Measurements from ENCODE around the gene MPRIP. TPM values are rescaled to one million over a fixed set of nuclear protein-coding genes. Genes with fewer than 3 reads are reported as not detected.

The MPRIP gene
- total and polyA plus RNA-seq, 2 donors (not counting 3 experiments of a cell fraction or from before 2014, with no cell fraction given), result 94.6 to 246 TPM

GRCh38 chr17:17200311-17200710 lies 158.1 kb downstream of the MPRIP start:
- BruUV-seq (replicated peaks), result no TSS peak
- H3K79me2 ChIP-seq (ENCODE audit: control insufficient read depth, insufficient read depth, low read length), result no peaks in the 10 kb centered on the region
- TF ChIP-seq POLR2A (IDR thresholded peaks at IDR 0.05; ENCODE audit: low read depth, low read length), result no peak
- TF ChIP-seq CTCF (IDR thresholded peaks at IDR 0.05; ENCODE audit: extremely low read depth in 1 of 2, insufficient read depth in 1 of 2, low read depth in 1 of 2, low read length in 2 of 2), result no peak
- TF ChIP-seq GATA2 (IDR thresholded peaks at IDR 0.05; ENCODE audit: insufficient read depth, insufficient read length, low read depth, low read length), result no peak
- intact Hi-C loops (cut with micrococcal nuclease) (no loop called here), dilution Hi-C loops (cut with MboI; ENCODE audit: extremely low pct_ligation_motif_present, low sequenced_read_pairs) (no loop called here)
- no peaks in the 10 kb centered on the region for H3K36me3 ChIP-seq (ENCODE audit: control insufficient read depth in 2 of 2, extremely low read depth in 1 of 2, insufficient read depth in 2 of 2, low read length in 2 of 2)
- H3K4me1 ChIP-seq (ENCODE audit: control insufficient read depth, extremely low read depth, insufficient read depth, low read length), result peaks cover 8% of the 10 kb centered on the region
- H4K20me1 ChIP-seq (replicated peaks; ENCODE audit: control insufficient read depth, extremely low read depth, insufficient read depth, low read length), result no peaks in the 10 kb centered on the region
- H3K27me3 ChIP-seq (ENCODE audit: control insufficient read depth in 2 of 2, insufficient read depth in 2 of 2, low read length in 2 of 2), result no peaks in the 10 kb centered on the region
- no peak overlapping the region for H3K9ac ChIP-seq (replicated peaks; ENCODE audit: extremely low read depth, insufficient read depth, low read length)
- ChIA-PET POLR2A (no interaction called here), CTCF (interaction anchor here (1.5 kb wide), 1 partner anchor 9 kb away, joined by 7 read pairs; no protein-coding TSS in a partner anchor)
- DNase-seq (ENCODE audit: low read depth, low spot score) (no peak), FAIRE-seq (no peak)
- H3K4me3 ChIP-seq (replicated peaks in 1 of 3; ENCODE audit: insufficient read depth in 1 of 3, low read depth in 1 of 3, low read length in 3 of 3), result no peak overlapping the region
- no peak overlapping the region for H2AFZ ChIP-seq (ENCODE audit: low read depth, low read length)
- no peaks in the 10 kb centered on the region for H3K9me1 ChIP-seq (replicated peaks; ENCODE audit: control insufficient read depth, extremely low read depth, insufficient read depth, low read length)
- H3K9me3 ChIP-seq (replicated peaks; ENCODE audit: control insufficient read depth, insufficient read depth, low read length), result no peaks in the 10 kb centered on the region
- no peak overlapping the region for H3K27ac ChIP-seq (ENCODE audit: insufficient read depth, low read depth, low read length)
- no peak overlapping the region for H3K4me2 ChIP-seq (ENCODE audit: insufficient read depth, low read length)

- ChIA-PET POLR2A (no interaction called here), CTCF (interaction anchor here (1.5 kb wide), 1 partner anchor 9 kb away, joined by 7 read pairs; no protein-coding TSS in a partner anchor)
- Histone ChIP-seq H3K4me2 (ENCODE audit: insufficient read depth, low read length) (no peak overlapping the region), H4K20me1 (replicated peaks; ENCODE audit: control insufficient read depth, extremely low read depth, insufficient read depth, low read length) (no peaks in the 10 kb centered on the region), H3K9me1 (replicated peaks; ENCODE audit: control insufficient read depth, extremely low read depth, insufficient read depth, low read length) (no peaks in the 10 kb centered on the region), H3K79me2 (ENCODE audit: control insufficient read depth, insufficient read depth, low read length) (no peaks in the 10 kb centered on the region), H3K9me3 (replicated peaks; ENCODE audit: control insufficient read depth, insufficient read depth, low read length) (no peaks in the 10 kb centered on the region), H2AFZ (ENCODE audit: low read depth, low read length) (no peak overlapping the region), H3K9ac (replicated peaks; ENCODE audit: extremely low read depth, insufficient read depth, low read length) (no peak overlapping the region), H3K4me3 (replicated peaks in 1 of 3; ENCODE audit: insufficient read depth in 1 of 3, low read depth in 1 of 3, low read length in 3 of 3) (no peak overlapping the region), H3K27me3 (ENCODE audit: control insufficient read depth in 2 of 2, insufficient read depth in 2 of 2, low read length in 2 of 2) (no peaks in the 10 kb centered on the region), H3K27ac (ENCODE audit: insufficient read depth, low read depth, low read length) (no peak overlapping the region), H3K4me1 (ENCODE audit: control insufficient read depth, extremely low read depth, insufficient read depth, low read length) (peaks cover 13% of the 10 kb centered on the region), H3K36me3 (ENCODE audit: control insufficient read depth in 2 of 2, extremely low read depth in 1 of 2, insufficient read depth in 2 of 2, low read length in 2 of 2) (no peaks in the 10 kb centered on the region)
- BruUV-seq (replicated peaks), result no TSS peak
- intact Hi-C loops (cut with micrococcal nuclease) (no loop called here), dilution Hi-C loops (cut with MboI; ENCODE audit: extremely low pct_ligation_motif_present, low sequenced_read_pairs) (no loop called here)
- TF ChIP-seq MAX (IDR thresholded peaks at IDR 0.05; ENCODE audit: insufficient read depth, insufficient read length) (no peak), CTCF (IDR thresholded peaks at IDR 0.05; ENCODE audit: extremely low read depth in 1 of 2, insufficient read depth in 1 of 2, low read depth in 1 of 2, low read length in 2 of 2) (no peak), FOS (IDR thresholded peaks at IDR 0.05; ENCODE audit: borderline replicate concordance, insufficient read depth, low read length) (no peak), POLR2A (IDR thresholded peaks at IDR 0.05; ENCODE audit: low read depth, low read length) (no peak), GATA2 (IDR thresholded peaks at IDR 0.05; ENCODE audit: insufficient read depth, insufficient read length, low read depth, low read length) (no peak), EZH2 (IDR thresholded peaks at IDR 0.05; ENCODE audit: borderline replicate concordance, low read depth, low read length, severe bottlenecking) (no peak)
- FAIRE-seq (no peak), DNase-seq (ENCODE audit: low read depth, low spot score) (no peak)
These were observed 158.6 kb downstream of the MPRIP start for GRCh38 chr17:17200831-17201230.

Data from endothelial cell of umbilical vein (primary cell).